ENCODE data around the gene NFE2L2. TPM values are rescaled to one million over a fixed set of nuclear protein-coding genes. Genes with fewer than 3 reads are reported as not detected.

NFE2L2 gene
- total and polyA plus RNA-seq, 2 experiments from 2014 or later, result 35.0 to 39.1 TPM

- Mint-ChIP-seq H3K4me1 (peaks cover 30% of the 10 kb centered on the region), H3K27me3 (ENCODE audit: insufficient read depth, low read depth, poor library complexity) (no peaks in the 10 kb centered on the region), H3K9me3 (no peaks in the 10 kb centered on the region), H3K36me3 (ENCODE audit: low read depth) (no peaks in the 10 kb centered on the region), H3K4me3 (no peak overlapping the region), H3K27ac (no peak overlapping the region)
- H3K79me2 ChIP-seq (replicated peaks; ENCODE audit: insufficient read depth), result no peaks in the 10 kb centered on the region
- no peaks in the 10 kb centered on the region for H3F3A ChIP-seq (replicated peaks; ENCODE audit: low read depth)
- H3K27ac ChIP-seq (ENCODE audit: low read depth), result no peak overlapping the region
- ATAC-seq, result no peak
- no peak overlapping the region for H2AFZ ChIP-seq
- peaks cover 22% of the 10 kb centered on the region for H3K4me1 ChIP-seq (ENCODE audit: insufficient read depth)
- no peaks in the 10 kb centered on the region for H3K27me3 ChIP-seq (ENCODE audit: insufficient read depth)
- H3K9me2 ChIP-seq (ENCODE audit: insufficient read depth), result no peaks in the 10 kb centered on the region
- H3K4me3 ChIP-seq, result no peak overlapping the region
- TF ChIP-seq, protein P1, sequence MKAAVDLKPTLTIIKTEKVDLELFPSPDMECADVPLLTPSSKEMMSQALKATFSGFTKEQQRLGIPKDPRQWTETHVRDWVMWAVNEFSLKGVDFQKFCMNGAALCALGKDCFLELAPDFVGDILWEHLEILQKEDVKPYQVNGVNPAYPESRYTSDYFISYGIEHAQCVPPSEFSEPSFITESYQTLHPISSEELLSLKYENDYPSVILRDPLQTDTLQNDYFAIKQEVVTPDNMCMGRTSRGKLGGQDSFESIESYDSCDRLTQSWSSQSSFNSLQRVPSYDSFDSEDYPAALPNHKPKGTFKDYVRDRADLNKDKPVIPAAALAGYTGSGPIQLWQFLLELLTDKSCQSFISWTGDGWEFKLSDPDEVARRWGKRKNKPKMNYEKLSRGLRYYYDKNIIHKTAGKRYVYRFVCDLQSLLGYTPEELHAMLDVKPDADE (IDR thresholded peaks at IDR 0.05), result no peak
- TF ChIP-seq EZH2phosphoT487 (IDR thresholded peaks at IDR 0.05; ENCODE audit: unreplicated experiment) (no peak), JUNB (IDR thresholded peaks at IDR 0.05; ENCODE audit: unreplicated experiment) (no peak), ZNF462 (CRISPR knock-in tag; IDR thresholded peaks at IDR 0.05) (no peak), CREB1 (CRISPR knock-in tag; IDR thresholded peaks at IDR 0.05; ENCODE audit: low read depth) (no peak), STAT1 (IDR thresholded peaks at IDR 0.05; ENCODE audit: unreplicated experiment) (no peak)
- TF ChIP-seq, protein P2, sequence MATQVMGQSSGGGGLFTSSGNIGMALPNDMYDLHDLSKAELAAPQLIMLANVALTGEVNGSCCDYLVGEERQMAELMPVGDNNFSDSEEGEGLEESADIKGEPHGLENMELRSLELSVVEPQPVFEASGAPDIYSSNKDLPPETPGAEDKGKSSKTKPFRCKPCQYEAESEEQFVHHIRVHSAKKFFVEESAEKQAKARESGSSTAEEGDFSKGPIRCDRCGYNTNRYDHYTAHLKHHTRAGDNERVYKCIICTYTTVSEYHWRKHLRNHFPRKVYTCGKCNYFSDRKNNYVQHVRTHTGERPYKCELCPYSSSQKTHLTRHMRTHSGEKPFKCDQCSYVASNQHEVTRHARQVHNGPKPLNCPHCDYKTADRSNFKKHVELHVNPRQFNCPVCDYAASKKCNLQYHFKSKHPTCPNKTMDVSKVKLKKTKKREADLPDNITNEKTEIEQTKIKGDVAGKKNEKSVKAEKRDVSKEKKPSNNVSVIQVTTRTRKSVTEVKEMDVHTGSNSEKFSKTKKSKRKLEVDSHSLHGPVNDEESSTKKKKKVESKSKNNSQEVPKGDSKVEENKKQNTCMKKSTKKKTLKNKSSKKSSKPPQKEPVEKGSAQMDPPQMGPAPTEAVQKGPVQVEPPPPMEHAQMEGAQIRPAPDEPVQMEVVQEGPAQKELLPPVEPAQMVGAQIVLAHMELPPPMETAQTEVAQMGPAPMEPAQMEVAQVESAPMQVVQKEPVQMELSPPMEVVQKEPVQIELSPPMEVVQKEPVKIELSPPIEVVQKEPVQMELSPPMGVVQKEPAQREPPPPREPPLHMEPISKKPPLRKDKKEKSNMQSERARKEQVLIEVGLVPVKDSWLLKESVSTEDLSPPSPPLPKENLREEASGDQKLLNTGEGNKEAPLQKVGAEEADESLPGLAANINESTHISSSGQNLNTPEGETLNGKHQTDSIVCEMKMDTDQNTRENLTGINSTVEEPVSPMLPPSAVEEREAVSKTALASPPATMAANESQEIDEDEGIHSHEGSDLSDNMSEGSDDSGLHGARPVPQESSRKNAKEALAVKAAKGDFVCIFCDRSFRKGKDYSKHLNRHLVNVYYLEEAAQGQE (IDR thresholded peaks at IDR 0.05; ENCODE audit: unreplicated experiment), result no peak
- TF ChIP-seq, protein P3, sequence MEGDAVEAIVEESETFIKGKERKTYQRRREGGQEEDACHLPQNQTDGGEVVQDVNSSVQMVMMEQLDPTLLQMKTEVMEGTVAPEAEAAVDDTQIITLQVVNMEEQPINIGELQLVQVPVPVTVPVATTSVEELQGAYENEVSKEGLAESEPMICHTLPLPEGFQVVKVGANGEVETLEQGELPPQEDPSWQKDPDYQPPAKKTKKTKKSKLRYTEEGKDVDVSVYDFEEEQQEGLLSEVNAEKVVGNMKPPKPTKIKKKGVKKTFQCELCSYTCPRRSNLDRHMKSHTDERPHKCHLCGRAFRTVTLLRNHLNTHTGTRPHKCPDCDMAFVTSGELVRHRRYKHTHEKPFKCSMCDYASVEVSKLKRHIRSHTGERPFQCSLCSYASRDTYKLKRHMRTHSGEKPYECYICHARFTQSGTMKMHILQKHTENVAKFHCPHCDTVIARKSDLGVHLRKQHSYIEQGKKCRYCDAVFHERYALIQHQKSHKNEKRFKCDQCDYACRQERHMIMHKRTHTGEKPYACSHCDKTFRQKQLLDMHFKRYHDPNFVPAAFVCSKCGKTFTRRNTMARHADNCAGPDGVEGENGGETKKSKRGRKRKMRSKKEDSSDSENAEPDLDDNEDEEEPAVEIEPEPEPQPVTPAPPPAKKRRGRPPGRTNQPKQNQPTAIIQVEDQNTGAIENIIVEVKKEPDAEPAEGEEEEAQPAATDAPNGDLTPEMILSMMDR (conservative IDR thresholded peaks at IDR 0.05; ENCODE audit: low read depth in 2 of 2), result no peak
- H3K36me3 ChIP-seq (ENCODE audit: insufficient read depth), result no peaks in the 10 kb centered on the region
- H4K20me1 ChIP-seq (replicated peaks; ENCODE audit: insufficient read depth), result no peaks in the 10 kb centered on the region
- no peak for DNase-seq (ENCODE audit: low spot score)
- H3K4me2 ChIP-seq, result no peak overlapping the region
Observed at GRCh38 chr2:177275743-177276055, 11.2 kb upstream of the NFE2L2 start.

Data from GM23338 (cell line).